H1 (cell line): ENCODE results near the gene RNPEPL1.

Experiments used
- BRCA1 ChIP-seq: IDR thresholded peaks from 2 replicates; pipeline ENCODE4 v1.6.1; 2012; ENCODE audit warnings: low read depth, low read length, improper control_type of control experiment
- CHD1 ChIP-seq: IDR thresholded peaks from 2 replicates; pipeline ENCODE4 v1.6.1; 2012; ENCODE audit warnings: low read depth, low read length, improper control_type of control experiment
- TF ChIP-seq, protein P1 (sequence below), 3 experiments: IDR thresholded peaks; 1 replicate in 2 of 3; 2 replicates in 1 of 3; pipeline versions ENCODE4 v1.5.1 to v1.6.1; 2011; ENCODE audit warnings: low read length in 3 of 3, mild to moderate bottlenecking in 3 of 3, inconsistent platforms in 2 of 3, low read depth in 1 of 3, moderate library complexity in 1 of 3; ENCODE audit not compliant: insufficient read depth in 1 of 3; ENCODE audit errors: control extremely low read depth in 1 of 3

DNA sequence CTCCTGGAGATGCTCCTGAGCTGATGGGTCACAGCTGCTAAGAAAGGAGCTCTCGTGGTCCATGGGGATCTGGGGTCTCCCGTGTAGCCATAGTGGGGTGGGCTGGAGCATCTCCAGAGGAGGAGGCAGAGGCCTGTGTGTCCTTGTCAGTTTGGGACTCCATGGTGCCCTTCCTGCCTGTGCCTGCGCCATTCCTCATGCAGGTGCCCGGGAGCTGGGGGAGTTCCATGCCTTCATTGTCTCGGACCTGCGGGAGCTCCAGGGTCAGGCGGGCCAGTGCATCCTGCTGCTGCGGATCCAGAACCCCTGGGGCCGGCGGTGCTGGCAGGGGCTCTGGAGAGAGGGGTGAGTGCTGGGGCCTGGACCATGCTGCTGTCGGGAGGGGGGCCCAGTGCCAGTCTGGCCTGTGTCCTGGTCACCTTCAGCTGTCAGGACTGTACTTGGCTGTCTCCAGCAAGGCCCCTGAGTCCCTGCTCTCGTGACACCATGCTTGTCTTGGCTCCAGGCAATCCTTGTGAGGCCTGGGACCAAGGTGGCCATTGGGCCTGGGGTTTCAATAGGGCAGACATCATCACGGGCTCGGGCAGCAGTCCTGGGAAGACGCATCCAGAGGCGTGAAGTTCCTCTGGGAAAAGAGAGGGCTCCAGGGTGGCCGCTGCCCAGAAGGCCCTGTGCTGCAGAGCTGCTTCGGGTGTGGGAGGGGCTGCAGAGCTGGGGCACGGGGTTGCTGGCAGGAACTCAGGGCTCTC is 25.6 kb downstream of the RNPEPL1 start:
- TF ChIP-seq, protein P1, sequence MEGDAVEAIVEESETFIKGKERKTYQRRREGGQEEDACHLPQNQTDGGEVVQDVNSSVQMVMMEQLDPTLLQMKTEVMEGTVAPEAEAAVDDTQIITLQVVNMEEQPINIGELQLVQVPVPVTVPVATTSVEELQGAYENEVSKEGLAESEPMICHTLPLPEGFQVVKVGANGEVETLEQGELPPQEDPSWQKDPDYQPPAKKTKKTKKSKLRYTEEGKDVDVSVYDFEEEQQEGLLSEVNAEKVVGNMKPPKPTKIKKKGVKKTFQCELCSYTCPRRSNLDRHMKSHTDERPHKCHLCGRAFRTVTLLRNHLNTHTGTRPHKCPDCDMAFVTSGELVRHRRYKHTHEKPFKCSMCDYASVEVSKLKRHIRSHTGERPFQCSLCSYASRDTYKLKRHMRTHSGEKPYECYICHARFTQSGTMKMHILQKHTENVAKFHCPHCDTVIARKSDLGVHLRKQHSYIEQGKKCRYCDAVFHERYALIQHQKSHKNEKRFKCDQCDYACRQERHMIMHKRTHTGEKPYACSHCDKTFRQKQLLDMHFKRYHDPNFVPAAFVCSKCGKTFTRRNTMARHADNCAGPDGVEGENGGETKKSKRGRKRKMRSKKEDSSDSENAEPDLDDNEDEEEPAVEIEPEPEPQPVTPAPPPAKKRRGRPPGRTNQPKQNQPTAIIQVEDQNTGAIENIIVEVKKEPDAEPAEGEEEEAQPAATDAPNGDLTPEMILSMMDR (IDR thresholded peaks at IDR 0.05; ENCODE audit: control extremely low read depth in 1 of 3, insufficient read depth in 1 of 3, low read depth in 1 of 3, low read length in 3 of 3), result no peak
- TF ChIP-seq CHD1 (no peak), BRCA1 (no peak)
